Adrenal gland (tissue), 5 donors: ENCODE results near the gene STOM.

Source experiments
- POLR2A ChIP-seq, 2 donors: fragments of 450-650 bp; IDR thresholded peaks; one replicate each; pipeline ENCODE4 v1.6.1; 2017; ENCODE audit warnings: antibody characterized with exemption in 2 of 2, mild to moderate bottlenecking in 2 of 2, moderate library complexity in 1 of 2
- TF ChIP-seq, protein P1 (sequence below), 6 experiments: fragments of 450-650 bp in 4 of 6; fragments of 200-600 bp in 2 of 6; sonication (generic) in 1 of 6; IDR thresholded peaks; 1 replicate in 5 of 6; 2 replicates in 1 of 6; pipeline versions ENCODE4 v1.5.1 to v1.8.0; 2016 to 2021; ENCODE audit warnings: antibody characterized with exemption in 6 of 6, mild to moderate bottlenecking in 2 of 6, moderate library complexity in 1 of 6
- donor health status: DM: no; HTN: no; CAD: no.

- no peak for TF ChIP-seq POLR2A (IDR thresholded peaks at IDR 0.05)
- TF ChIP-seq, protein P1, sequence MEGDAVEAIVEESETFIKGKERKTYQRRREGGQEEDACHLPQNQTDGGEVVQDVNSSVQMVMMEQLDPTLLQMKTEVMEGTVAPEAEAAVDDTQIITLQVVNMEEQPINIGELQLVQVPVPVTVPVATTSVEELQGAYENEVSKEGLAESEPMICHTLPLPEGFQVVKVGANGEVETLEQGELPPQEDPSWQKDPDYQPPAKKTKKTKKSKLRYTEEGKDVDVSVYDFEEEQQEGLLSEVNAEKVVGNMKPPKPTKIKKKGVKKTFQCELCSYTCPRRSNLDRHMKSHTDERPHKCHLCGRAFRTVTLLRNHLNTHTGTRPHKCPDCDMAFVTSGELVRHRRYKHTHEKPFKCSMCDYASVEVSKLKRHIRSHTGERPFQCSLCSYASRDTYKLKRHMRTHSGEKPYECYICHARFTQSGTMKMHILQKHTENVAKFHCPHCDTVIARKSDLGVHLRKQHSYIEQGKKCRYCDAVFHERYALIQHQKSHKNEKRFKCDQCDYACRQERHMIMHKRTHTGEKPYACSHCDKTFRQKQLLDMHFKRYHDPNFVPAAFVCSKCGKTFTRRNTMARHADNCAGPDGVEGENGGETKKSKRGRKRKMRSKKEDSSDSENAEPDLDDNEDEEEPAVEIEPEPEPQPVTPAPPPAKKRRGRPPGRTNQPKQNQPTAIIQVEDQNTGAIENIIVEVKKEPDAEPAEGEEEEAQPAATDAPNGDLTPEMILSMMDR (IDR thresholded peaks at IDR 0.05) = no peak
Observed at GRCh38 chr9:121322737-121323448, 47.2 kb downstream of the STOM start.
